Activated CD4-positive, alpha-beta T cell treated with anti-CD3 and anti-CD28 coated beads, Interleukin-2, amount 50 U/mL, for 16 hours (primary cell): ENCODE data around the gene CCBE1.
"Not testable (repeated sequence)": the region's sequence is repeated elsewhere in the genome, so short reads cannot be mapped to it uniquely, and the experiment has no call there.

Experiments used
- DNase-seq: peaks from one replicate; pipeline ENCODE4 v3.0.0-alpha.2; 2020

CCBE1 gene

DNA sequence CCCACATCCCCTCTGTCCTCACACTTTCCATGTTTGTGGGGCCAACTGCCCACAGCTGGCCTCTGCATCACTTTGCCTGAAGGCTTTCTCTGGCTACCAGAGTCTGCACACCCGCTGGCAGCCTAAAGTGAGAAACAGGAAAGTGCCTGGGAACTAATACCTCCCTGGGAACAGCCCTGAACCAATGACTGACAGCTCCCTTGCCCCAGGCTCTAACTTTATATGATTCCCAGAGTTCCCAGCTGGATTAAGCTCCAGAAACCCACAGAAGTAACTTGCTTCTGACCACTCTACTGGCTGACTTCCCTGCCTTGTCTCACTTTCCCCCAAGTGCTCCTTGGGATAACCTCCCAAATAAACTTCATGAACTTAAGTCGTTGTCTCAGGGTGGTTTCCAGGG is 178.5 kb downstream of the CCBE1 start:
- DNase-seq: no peak

DNA sequence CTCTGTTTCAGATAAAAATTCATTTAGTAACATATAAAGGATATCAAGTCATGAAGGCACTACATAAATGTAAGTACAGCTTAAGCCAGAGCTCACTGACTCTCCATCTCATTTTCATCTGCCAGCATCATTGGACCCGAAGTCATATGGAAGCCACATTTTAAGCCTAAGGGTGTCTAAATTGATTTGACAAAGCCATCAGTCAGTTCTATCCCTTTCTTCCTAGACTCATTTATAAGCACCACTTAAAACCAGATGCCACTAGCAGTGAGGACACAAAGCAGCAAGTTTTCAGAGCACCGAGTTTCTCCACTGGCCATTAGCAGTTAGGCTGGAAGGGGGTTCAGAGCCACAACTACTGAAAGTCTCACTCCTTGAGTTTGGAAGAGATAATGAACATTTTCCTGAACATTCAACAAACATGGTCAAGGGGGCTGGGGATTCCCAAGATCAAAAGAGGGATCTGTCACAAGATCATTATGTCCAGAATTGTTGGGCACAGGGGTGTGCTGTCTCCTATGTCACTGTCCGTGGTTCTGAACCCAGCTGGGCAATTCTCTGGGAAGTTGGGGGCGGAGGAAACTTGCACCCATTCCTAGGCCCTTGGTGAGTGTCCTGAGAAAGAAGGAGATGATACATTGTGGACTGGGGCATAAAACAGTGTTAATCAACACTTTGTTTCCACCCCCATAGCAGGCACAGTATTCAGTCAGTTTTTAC is 179.6 kb downstream of the CCBE1 start:
- no peak for DNase-seq

DNA sequence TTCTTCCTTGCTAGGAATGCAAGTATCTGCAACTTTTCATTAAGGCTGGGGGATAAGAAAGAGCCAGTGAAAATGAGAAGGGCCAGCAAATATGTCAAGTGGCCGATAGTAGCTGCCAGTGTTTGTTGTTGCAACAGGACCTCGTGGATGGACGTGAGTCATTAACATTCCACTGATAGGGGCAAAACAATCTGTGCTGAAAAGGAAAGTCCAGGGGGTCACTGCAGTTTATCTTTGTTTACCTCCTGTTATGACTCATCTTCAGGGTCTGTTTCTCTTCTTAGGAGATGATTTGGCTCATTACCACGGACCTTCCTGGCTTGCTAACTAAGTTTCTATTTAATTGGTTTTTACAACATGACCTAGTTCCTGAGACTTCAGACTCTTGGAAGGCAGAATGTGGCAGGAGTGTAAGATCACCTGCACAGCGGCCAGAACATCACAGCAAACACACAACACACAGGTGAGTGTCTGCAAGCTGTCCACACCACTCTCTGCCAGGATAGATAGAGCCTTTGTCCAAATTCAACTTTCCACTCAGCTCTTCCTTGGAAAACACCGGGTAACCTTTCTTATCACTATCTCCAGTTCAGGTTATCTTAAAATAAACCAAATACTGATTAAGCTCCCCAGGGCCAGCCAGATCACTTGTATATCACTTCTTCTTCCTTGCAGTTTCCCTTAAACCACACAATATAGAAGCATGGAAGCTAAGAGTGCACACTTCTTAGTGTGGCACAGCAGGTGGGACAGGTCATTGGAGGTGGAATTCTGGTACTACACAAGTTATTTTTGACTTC is 180.7 kb downstream of the CCBE1 start:
- no peak for DNase-seq

DNA sequence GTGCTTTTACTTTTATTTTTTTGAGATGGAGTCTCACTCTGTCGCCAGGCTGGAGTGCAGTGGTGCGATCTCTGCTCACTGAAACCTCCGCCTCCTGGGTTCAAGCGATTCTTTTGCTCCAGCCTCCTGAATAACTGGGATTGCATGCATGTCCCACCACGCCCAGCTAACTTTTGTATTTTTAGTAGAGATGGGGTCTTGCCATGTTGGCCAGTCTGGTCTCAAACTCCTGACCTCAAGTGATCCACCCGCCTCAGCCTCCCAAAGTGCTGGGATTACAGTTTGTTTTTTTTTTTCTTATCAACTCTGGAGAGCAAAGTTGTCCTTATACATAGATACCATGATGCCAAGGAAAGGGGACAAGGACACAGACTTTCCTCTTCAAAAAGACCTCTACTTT is 181.3 kb downstream of the CCBE1 start:
- not testable (repeated sequence) for DNase-seq

DNA sequence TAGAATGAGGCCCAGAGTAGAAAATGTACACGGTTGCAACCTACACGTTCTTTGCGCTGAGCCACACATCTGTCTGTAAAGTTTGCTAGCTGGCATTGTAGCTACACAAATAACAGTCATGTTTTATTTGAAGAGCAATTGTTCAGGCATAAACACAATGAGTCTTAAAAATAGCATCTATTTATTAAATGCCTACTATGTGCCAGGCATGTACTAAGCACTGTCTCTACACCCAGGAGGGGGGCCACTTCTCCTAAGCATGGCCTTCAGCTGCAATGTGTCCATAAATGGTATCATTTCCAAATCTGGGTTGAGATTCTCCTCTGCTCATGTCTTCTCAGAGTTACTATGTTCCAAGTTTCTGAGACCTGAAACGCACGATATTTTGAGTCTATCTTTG is 182.1 kb downstream of the CCBE1 start:
- DNase-seq: no peak

DNA sequence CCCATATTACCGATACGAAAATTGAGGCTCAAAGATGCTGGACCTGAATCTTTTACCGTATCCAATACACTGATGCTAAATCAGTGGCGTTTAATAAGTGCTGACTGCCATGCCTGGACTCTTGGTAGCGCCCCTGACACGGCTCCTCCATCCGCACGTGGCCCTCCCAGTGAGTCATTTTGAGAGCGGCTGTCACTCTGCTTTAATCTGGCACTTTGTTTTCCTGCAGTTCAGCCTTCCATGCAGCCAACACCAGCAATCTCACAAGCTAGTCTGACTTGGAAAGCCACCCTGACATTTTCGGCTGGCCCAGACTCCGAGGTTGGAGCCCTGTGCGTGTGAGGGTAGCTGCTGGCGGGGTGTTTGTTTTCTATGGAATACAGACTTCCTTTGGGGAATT is 183.0 kb downstream of the CCBE1 start:
- DNase-seq: no peak

DNA sequence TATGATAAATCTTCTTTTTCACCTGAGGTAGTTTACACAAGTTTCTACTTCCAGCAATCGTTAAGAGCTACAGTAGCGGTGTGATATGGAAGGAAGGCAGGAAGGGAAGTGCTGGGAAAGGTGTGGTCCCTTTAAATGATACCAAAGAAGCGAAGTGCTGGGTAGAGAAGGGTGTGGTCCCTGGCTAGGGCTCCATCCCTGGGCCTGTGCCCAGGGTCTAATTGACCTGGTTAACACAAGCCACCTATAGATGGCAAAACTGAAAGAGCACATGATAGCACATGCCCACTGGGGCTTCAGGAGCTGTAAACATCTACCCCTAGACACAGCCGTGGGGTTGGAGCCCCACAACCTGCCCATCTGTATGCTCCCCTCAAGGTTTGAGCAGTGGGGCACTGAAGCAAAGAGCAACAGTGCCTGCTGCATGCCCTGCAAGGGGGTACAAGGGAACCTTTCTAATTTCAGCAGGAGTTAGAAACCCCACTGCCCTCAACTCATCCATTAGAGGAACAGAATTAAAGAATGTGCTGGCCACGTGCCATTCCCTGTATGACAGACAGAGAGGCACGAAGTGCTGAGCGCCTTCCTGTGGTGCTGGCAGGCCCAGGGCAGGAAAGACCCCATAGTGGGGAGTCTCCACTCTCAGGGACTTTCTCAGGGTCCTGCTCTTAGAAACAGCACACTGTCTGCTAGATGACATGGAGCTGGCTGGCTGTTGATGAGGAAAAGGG is 185.0 kb downstream of the CCBE1 start:
- DNase-seq: no peak

DNA sequence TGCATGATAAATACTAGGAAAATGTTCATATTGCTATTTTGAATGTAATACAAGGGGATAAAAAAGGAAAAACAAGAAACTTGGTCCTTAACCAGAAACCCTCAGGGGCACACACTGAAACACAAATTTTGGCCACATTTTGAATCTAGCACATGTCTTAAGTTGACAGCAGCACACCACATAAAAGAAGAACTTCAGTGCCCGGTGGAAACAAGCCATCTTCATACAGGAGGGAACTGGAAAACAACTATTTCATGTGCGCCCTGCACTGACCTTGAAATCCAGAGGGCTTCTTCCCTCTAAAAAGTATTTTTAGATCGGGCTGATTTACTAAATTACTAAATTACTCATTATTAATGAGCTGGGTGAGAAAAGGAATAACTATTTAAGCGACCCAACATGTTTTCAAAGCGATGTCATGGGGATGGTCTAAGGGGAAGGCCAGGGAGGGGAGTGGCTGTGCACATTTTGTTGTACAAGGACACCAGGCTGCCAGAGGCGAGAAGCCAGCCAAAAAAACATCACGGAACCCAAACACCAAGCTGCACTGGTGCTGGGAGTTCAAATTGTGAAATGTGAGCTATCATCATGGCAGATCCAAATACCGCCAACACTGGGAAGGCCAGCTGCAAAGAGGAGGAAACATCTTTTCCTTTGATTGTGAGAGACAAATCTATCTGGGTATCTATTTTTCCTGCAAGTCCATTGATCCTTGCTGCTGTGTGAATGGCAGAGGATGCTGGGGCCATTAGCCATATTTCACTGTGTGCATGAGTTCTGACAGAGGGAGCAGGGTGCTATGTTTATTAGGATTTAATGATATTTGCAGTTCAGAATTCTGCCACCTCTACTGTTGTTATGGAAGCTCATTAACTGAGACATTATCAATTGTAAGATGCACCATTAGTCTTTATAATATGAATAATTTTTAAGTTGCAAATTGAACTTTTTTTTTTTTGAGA is 187.5 kb downstream of the CCBE1 start:
- DNase-seq: no peak

DNA sequence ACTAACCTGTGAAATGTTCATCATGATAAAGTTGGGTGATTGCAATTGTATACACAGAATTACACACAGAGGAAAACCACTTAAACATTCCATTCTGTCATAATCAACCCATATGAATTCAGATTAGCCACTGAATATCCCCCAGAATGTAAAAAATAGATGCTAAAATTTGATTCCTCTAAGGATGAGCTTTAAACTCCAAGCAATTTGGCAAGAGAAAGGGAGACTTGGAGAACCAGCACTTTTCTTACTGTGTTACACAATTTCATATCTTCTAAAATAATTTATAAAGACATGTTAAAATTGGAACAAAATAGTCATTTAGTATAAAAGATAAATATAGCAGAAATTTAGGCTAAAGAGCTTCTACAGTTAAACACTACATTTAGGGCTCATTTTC is 191.9 kb downstream of the CCBE1 start:
- DNase-seq: no peak

DNA sequence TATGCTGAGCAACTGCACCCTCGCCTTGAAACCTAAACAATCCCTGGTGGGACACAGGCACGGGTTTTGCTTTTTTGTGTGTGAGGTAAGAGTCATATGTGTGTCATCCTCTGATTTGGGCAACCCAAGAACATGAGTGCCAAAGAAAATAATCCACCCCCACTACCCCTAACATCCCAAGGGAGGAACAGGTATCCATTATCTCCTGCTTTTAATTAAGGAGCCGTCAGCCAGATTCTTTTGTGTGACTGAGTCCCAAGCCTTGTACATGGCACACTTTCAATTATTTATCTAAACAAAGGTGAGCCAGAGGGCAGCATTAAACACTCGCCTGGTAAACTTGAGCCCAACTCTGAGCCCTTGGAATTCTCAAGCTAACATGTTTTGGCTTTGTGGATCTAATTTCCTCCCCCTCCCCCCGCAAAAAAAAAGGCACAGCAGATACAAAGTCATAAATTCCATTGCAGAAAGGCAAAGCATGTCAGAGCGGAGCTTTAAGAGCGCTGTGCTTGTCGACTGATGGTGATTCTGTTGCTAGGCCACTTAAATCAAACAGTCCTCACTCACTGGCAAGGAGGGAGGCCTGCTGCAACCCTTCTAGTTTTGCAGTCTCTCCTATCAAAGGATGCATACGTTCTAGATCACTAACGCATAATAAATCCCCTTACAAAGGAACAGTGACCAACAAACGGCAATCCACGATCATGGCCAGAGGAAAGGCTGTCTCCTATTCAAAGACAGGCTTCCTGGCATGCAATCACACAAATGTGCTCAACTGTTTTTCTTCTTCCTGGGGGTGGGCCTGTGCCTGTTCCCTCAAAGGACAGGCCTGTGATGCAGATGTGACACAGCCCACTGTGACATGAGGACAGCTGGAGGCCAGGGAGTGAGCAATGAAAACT is 194.7 kb downstream of the CCBE1 start:
- DNase-seq: no peak

DNA sequence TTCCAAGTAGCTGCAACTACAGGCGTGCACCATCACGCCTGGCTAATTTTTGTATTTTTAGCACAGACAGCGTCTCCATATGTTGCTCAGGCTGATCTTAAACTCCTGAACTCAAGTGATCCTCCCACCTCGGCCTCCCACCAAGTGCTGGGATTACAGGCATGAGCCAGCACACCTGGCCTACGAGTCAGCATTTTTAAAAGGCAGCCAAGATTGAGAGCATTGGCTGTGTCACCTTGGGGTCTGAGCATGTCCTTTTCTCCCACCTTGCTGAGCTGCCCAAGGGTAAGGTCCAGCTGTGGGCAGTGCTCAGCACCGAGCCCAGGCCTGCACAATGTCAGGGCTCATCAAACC is 195.3 kb downstream of the CCBE1 start:
- no peak for DNase-seq

DNA sequence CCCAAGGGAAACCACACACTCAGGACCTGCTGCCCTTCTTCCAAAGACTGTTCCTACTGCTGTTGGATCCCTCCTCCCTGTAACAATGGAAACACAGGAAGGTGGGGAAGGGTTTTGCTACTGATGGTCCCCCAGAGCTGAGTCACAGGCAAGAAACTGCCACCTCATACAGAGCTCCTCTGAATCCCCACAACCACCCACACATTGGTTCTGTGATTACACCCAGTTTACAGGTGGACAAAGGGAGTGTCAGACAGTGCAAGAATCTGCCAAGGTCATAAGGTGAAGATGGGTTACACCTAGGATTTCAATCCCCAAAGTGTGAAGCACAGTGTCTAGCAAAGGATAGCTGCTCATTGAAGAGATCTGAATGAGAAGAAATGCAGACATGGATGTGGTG is 196.5 kb downstream of the CCBE1 start:
- no peak for DNase-seq

DNA sequence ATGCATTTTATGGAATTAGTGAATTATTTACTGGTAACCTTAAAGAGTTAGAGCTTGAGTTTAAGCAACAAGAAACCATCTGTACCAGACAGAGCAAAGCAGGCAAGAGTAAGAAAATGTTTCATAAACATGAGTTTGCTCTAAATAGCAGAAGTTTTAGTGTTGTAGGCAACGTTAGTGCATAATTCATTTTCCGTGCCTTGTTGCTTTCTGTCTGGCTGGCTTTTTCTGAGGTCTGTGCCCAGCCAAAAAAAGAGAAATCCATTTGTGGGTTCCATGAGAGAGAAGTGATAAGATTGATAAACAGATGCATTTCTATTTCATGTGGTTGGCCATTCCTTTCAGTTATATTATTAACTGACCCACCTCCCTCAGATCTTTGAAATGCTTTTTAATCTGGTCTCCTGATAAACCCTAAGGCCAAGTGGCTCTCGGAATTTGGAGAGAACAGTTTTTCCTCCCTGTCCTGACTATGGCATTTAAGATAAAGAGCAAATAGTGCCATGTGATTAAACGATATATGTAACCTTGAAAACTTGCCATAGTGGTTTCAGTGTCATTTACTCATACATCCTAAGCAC is 198.6 kb downstream of the CCBE1 start:
- no peak for DNase-seq

DNA sequence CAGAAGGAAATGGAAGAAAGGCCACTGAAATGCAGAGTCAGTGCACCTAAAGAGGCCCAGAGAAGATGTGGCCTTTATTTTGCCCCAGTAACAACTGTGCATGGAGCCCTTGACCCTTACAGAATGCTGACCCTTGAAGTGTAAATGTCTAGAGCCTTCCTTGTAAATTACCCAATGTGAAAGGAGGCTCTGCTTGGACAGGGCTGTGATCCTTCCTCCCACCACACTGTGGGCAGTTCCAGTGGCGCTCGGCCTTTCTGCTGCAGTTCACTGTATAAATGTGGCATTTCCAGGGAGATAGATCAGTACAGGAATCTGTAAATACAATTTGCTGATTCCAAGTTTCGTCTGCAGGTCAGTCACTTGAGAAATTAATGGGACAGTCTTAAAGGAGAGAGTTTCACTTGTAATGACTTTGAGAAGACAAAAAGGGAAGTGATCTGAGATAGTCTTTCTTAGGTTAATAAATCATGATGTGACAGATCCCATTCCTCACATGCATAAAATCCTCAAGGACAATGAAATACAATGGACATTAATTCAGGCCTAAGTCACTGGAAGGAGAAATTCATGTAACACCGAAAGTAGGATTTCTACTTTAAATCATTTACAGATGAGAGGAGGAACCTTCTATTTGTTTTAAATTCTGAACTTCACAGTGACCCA is 204.3 kb downstream of the CCBE1 start:
- DNase-seq: no peak

DNA sequence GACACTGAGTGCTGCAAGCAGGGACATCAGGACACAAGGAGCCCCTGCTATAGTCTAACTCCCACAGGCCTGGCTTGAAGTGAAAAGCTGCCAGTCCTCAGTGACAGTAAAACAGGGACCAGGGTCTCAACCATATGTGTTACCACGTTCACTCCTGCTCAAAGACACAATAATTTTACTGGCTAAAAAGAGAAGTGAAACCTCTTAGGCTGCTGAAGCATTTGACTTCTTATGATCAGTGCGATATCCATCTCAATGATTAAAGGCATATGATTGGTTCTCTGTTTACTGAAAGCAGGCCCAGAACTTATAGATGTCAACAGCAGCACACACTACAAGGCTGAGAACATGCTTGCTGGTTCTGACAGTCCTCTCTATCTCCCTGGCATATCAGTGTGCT is 208.3 kb downstream of the CCBE1 start:
- DNase-seq: no peak

DNA sequence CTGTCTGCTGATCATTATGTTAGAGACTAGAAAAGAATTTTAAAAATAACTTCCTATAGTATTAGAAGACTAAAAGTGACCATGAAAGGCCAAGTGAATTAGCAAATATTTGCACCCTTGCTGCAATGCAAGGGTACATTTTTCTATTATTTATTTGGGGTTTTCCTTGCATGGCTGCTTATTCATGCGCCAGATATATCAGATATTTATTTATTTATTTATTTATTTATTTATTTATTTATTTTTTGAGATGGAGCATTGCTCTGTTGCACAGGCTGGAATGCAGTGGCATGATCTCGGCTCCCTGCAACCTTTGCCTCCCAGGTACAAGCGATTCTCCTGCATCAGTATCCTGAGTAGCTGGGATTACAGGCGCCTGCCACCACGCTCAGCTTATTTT is 211.8 kb downstream of the CCBE1 start:
- DNase-seq: no peak

DNA sequence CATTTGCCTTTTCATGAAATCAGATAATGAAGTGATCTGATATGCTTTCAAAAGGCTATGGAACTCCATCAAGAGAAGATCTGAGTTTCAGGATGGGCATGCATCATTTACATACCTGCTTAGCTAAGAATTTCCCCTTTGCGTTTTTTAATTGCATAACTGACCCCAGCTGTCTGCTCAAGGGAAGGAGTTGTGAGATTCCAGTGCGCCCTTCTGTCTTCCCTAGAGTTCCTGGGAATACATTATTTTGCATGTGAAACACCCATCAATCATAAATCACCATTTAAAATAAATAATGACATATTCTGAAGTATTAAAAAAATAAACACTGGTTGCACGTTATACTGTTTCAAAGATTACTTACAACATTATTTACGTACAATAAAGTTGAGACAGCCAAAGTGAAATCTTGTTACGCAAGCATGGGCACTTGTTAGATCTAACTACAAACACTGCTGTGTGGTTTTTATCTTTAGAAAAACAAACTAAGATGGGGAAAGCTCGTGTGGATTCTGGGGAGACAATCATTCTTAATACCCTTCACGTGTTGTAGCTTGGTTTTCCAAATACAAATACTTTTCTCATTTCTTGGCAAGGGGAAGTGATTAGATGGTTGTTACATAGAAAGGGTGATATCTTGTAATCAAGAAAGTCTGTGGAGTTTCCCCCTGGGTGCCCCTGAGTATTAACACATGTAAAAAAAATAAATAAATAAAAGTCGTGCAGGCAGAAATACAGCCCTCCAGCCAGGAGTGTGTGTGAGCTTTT is 212.5 kb downstream of the CCBE1 start:
- no peak for DNase-seq

DNA sequence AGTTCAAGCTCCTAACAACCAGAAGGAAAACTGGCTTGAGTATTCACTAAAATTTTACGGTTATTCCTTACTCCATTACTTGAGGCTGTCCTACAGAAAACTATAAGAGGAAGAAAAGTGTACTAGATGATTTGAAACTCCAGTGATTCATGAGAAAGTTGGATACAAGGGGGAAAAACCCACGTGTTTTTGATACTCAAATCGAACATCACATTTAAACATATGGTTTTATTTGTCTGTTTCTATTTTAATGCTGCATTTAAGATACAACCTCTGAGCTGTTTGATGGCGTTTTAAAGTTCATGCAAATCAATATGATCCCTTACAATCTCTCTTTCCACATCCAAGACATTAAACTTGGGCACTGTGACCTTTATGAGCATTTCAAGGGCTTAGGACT is 213.1 kb downstream of the CCBE1 start:
- no peak for DNase-seq

DNA sequence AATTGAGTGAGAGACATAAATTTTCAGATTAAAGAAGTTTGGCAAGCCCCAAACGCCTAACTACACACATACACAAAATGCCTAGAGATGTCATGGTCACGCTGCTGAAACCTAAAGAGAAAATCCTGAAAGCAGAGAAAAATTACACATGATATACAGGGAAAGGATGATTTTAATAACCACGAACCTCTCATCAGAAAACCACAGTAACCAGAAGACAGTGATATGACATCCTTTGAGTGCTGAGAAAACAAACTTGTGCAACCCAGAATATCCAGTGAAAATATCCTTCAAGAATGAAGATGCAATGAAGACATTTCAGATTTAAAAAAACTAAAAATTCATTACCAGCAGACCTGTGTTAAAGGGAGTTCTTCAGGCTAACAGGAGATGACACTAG is 215.8 kb downstream of the CCBE1 start:
- no peak for DNase-seq

DNA sequence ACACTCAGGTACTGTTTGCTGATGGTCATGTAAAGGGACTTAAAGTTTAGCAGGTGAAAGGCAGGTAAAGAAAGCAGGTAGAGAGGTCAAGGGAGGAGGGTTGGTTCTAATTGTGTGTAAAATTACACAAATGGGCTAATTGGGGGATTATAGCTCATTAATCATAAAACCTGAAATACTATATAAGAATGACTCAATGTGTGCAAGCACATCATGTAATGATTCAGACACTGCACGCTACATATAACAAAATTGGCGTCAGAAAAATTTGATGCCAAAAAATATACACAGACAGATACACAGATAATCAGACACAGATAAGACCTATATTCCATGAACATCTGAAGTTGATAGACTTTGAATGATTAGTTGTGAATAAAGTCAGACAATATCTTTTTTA is 217.4 kb downstream of the CCBE1 start:
- DNase-seq: no peak
